IMR-90 (cell line): Measurements from ENCODE around the gene BLTP3B. TPM values are rescaled to one million over a fixed set of nuclear protein-coding genes. Genes with fewer than 3 reads are reported as not detected.

Source experiments
- microRNA-seq, 2 experiments: library from miRNA; stranded (forward) in 1 of 2; unstranded in 1 of 2; fragments of 10-50 nt in 1 of 2; fragments of <30 nt in 1 of 2; gene quantifications in 1 of 2; microRNA quantifications in 1 of 2; one replicate each; pipeline versions ENCODE3 to v1.1.0; 2013 to 2020; ENCODE audit not compliant: insufficient read depth in 1 of 2, insufficient read length in 1 of 2, unreplicated experiment in 1 of 2
- polyA plus RNA-seq, 3 experiments: library from polyadenylated mRNA; depleted of rRNA; stranded (reverse); fragments of >200 nt; gene quantifications; 2 replicates each; pipeline ENCODE4 v1.2.3, GENCODE V29; 2012; ENCODE audit warnings: low replicate concordance in 1 of 3
- small RNA-seq, 5 experiments: library from RNA; depleted of rRNA; stranded (forward); fragments of <200 nt; gene quantifications; one replicate each; pipeline ENCODE3, GENCODE V24; 2012
- total RNA-seq: library from RNA; depleted of rRNA; stranded (reverse); fragments of >200 nt; gene quantifications from 2 replicates; pipeline ENCODE4 v1.2.3, GENCODE V29; 2012; rRNA removed

BLTP3B gene
- total and polyA plus RNA-seq, 2 of the 4 experiments (the other 2 are of a cell fraction), result 8.9 to 38.7 TPM

Small RNA genes within 50 kb of the gene (microRNA-seq; reads per million reads assigned to microRNA genes)
- gene MIR1827 (ENCODE audit: insufficient read depth in 1 of 2, insufficient read length in 1 of 2, unreplicated experiment in 1 of 2), result 0 reads per million in 2 experiments
- gene RN7SL176P (ENCODE audit: insufficient read depth, insufficient read length), result not detected

Small RNA genes within 50 kb of the gene (small RNA-seq; reads per million reads assigned to genes)
- 0 reads per million in 5 experiments for gene MIR1827
- gene RN7SL176P, result 0 reads per million in 5 experiments

Other genes with a start within 250 kb of the BLTP3B start
- gene ANKS1B, start 157.9 kb downstream of the BLTP3B start, total RNA-seq, result 0.18 and 0.56 TPM in 2 replicates
- gene ANKS1B, start 157.9 kb downstream of the BLTP3B start, polyA plus RNA-seq (2012; rRNA removed), result 0.17 TPM in 1 of 2 replicates, not detected in the other
- gene ACTR6, start 57.9 kb upstream of the BLTP3B start, total RNA-seq, result 10.2 and 20.6 TPM in 2 replicates
- gene ACTR6, start 57.9 kb upstream of the BLTP3B start, polyA plus RNA-seq (2012; rRNA removed), result 9.7 and 14.5 TPM in 2 replicates
- gene DEPDC4, start 124.2 kb upstream of the BLTP3B start, total RNA-seq, result 0.72 and 7.5 TPM in 2 replicates
- gene DEPDC4, start 124.2 kb upstream of the BLTP3B start, polyA plus RNA-seq (2012; rRNA removed), result 0.39 and 0.79 TPM in 2 replicates
- gene SCYL2, start 124.3 kb upstream of the BLTP3B start, total RNA-seq, result 52.0 and 67.2 TPM in 2 replicates
- 13.3 and 15.3 TPM in 2 replicates for gene SCYL2, start 124.3 kb upstream of the BLTP3B start, polyA plus RNA-seq (2012; rRNA removed)
- not detected in 2 replicates for gene SLC17A8, start 214.2 kb upstream of the BLTP3B start, total RNA-seq
- gene SLC17A8, start 214.2 kb upstream of the BLTP3B start, polyA plus RNA-seq (2012; rRNA removed), result not detected in 2 replicates